HepG2 (cell line): ENCODE results near the gene NCF2. TPM values are rescaled to one million over a fixed set of nuclear protein-coding genes. Genes with fewer than 3 reads are reported as not detected.

Experiments
- ATAC-seq: fragments of 200-7000 bp; cut with Tn5 transposase; 3 replicates; pipeline ENCODE4 v1.9.1; 2020; ENCODE audit warnings: mild to moderate bottlenecking, moderate library complexity
- BruUV-seq: library from RNA; stranded (reverse); fragments of 400-500 nt; replicated peaks from 2 replicates; lab custom pipeline; 2021; lab: Mats Ljungman, UMichigan
- CTCF ChIA-PET: fragments of 300-600 bp; formaldehyde crosslinking; extraction: SDS; loops from one replicate; lab custom pipeline; 2021; ENCODE audit warnings: low total read pairs, inconsistent platforms, low intra/inter-chr PET ratio; lab: Yijun Ruan, JAX
- POLR2A ChIA-PET: fragments of 350-600 bp; sonication (Branson Sonifier 250); formaldehyde crosslinking; loops from one replicate; lab custom pipeline; 2020; ENCODE audit warnings: antibody characterized with exemption, inconsistent platforms; lab: Yijun Ruan, JAX
- DNase-seq: peaks from one replicate; pipeline ENCODE4 v3.0.0-alpha.2; 2015; ENCODE audit warnings: low spot score
- FAIRE-seq: peaks from 3 replicates; lab custom pipeline; 2011; peaks lifted over from hg19 to GRCh38; lab: Jason Lieb, UNC
- H2AFZ ChIP-seq: one replicate; pipeline ENCODE4 v1.6.1; 2011; ENCODE audit warnings: low read length, inconsistent platforms
- H3K27ac ChIP-seq: fragments of 300-600 bp; 3 replicates; pipeline ENCODE4 v1.8.0; 2011; ENCODE audit warnings: mixed run types, mild to moderate bottlenecking, mixed read lengths, low read length, inconsistent platforms; ENCODE audit not compliant: insufficient read depth; ENCODE audit errors: extremely low read length
- H3K27me3 ChIP-seq, 2 experiments: fragments of 200-600 bp in 1 of 2; 2 replicates in 1 of 2; 3 replicates in 1 of 2; pipeline versions ENCODE4 v1.6.0 to v1.8.0; 2011; ENCODE audit warnings: low read length in 2 of 2, mild to moderate bottlenecking in 2 of 2, moderate library complexity in 2 of 2, inconsistent platforms in 1 of 2; ENCODE audit not compliant: insufficient read depth in 2 of 2, control insufficient read depth in 1 of 2
- H3K36me3 ChIP-seq, 2 experiments: fragments of 200-600 bp in 1 of 2; replicated peaks in 1 of 2; 2 replicates in 1 of 2; 3 replicates in 1 of 2; pipeline versions ENCODE4 v1.5.1 to v1.8.0; 2011; ENCODE audit warnings: low read length in 2 of 2, inconsistent platforms in 1 of 2; ENCODE audit not compliant: insufficient read depth in 2 of 2, control insufficient read depth in 1 of 2
- H3K4me1 ChIP-seq: 2 replicates; pipeline ENCODE4 v1.5.1; 2012; ENCODE audit warnings: low read length, inconsistent platforms; ENCODE audit not compliant: insufficient read depth
- H3K4me2 ChIP-seq: 2 replicates; pipeline ENCODE4 v1.6.0; 2011; ENCODE audit warnings: low read depth, low read length, inconsistent platforms
- H3K4me3 ChIP-seq, 3 experiments: fragments of 200-600 bp in 1 of 3; sonication (generic), shearing (Covaris generic) in 1 of 3; replicated peaks in 1 of 3; 2 replicates each; pipeline ENCODE4 v1.5.1; 2011 to 2016; ENCODE audit warnings: low read length in 3 of 3, inconsistent platforms in 2 of 3, low read depth in 2 of 3, mild to moderate bottlenecking in 2 of 3, control low read depth in 1 of 3, mixed read lengths in 1 of 3; ENCODE audit not compliant: insufficient read depth in 1 of 3
- H3K79me2 ChIP-seq: one replicate; pipeline ENCODE4 v1.6.1; 2011; ENCODE audit warnings: low read length, inconsistent platforms; ENCODE audit not compliant: insufficient read depth
- H3K9ac ChIP-seq: 2 replicates; pipeline ENCODE4 v1.6.0; 2011; ENCODE audit warnings: mild to moderate bottlenecking, low read depth, low read length, inconsistent platforms; ENCODE audit not compliant: insufficient read depth
- H3K9me3 ChIP-seq: 2 replicates; pipeline ENCODE4 v1.5.1; 2012; ENCODE audit warnings: mild to moderate bottlenecking, low read length
- H4K20me1 ChIP-seq: 2 replicates; pipeline ENCODE4 v1.6.0; 2011; ENCODE audit warnings: inconsistent platforms, mild to moderate bottlenecking, low read length, moderate library complexity; ENCODE audit not compliant: insufficient read depth
- BATF2 ChIP-seq: sonication (generic); formaldehyde crosslinking; IDR thresholded peaks from 2 replicates; pipeline ENCODE4 v1.8.0; 2022; ENCODE audit warnings: mild to moderate bottlenecking, missing genetic modification reagents, moderate library complexity
- FOSL1 ChIP-seq: sonication (generic); formaldehyde crosslinking; IDR thresholded peaks from 2 replicates; pipeline ENCODE4 v1.9.0; 2021; ENCODE audit warnings: missing genetic modification reagents, borderline replicate concordance
- ISL2 ChIP-seq: sonication (generic); formaldehyde crosslinking; IDR thresholded peaks from 2 replicates; pipeline ENCODE4 v1.5.0; 2020; ENCODE audit warnings: missing genetic modification reagents
- KDM5B ChIP-seq: sonication (generic); formaldehyde crosslinking; IDR thresholded peaks from 2 replicates; pipeline ENCODE4 v1.4.0; 2020; ENCODE audit warnings: missing genetic modification reagents, mild to moderate bottlenecking, borderline replicate concordance
- MBNL3 ChIP-seq: fragments of 250-450 bp; sonication (Bioruptor Pico); conservative IDR thresholded peaks from 2 replicates; pipeline ENCODE4 v1.8.0; 2022; ENCODE audit warnings: mild to moderate bottlenecking, inconsistent platforms
- NFAT5 ChIP-seq: sonication (generic); formaldehyde crosslinking; IDR thresholded peaks from 2 replicates; pipeline ENCODE4 v1.4.0; 2020; ENCODE audit warnings: missing genetic modification reagents
- PRMT3 ChIP-seq: sonication (generic); formaldehyde crosslinking; IDR thresholded peaks from 2 replicates; pipeline ENCODE4 v1.8.1; 2022; ENCODE audit warnings: low read depth, mild to moderate bottlenecking, moderate library complexity, missing genetic modification reagents, borderline replicate concordance
- RORA ChIP-seq: sonication (generic); formaldehyde crosslinking; IDR thresholded peaks from 2 replicates; pipeline ENCODE4 v1.5.0; 2020; ENCODE audit warnings: mild to moderate bottlenecking, missing genetic modification reagents, moderate library complexity
- SIN3A ChIP-seq: IDR thresholded peaks from 2 replicates; pipeline ENCODE4 v1.6.1; 2011; ENCODE audit warnings: low read depth, mild to moderate bottlenecking, control low read depth, low read length, borderline replicate concordance
- SMAD9 ChIP-seq: sonication (generic); formaldehyde crosslinking; IDR thresholded peaks from 2 replicates; pipeline ENCODE4 v1.5.1; 2020; ENCODE audit warnings: mild to moderate bottlenecking, missing genetic modification reagents
- SNAPC5 ChIP-seq: sonication (generic); formaldehyde crosslinking; IDR thresholded peaks from 2 replicates; pipeline ENCODE4 v1.8.1; 2023; ENCODE audit warnings: mild to moderate bottlenecking, missing genetic modification reagents, borderline replicate concordance
- ZBTB4 ChIP-seq: sonication (generic); formaldehyde crosslinking; IDR thresholded peaks from 2 replicates; pipeline ENCODE4 v1.4.0; 2020; ENCODE audit warnings: missing genetic modification reagents, mild to moderate bottlenecking, borderline replicate concordance
- ZNF207 ChIP-seq: fragments of 450-650 bp; IDR thresholded peaks from 2 replicates; pipeline ENCODE4 v1.6.1; 2016; ENCODE audit warnings: antibody characterized with exemption, borderline replicate concordance
- ZNF576 ChIP-seq: sonication (generic); formaldehyde crosslinking; IDR thresholded peaks from 2 replicates; pipeline ENCODE4 v1.4.0; 2020; ENCODE audit warnings: mild to moderate bottlenecking, missing genetic modification reagents
- ZNF883 ChIP-seq: sonication (generic); formaldehyde crosslinking; IDR thresholded peaks from 2 replicates; pipeline ENCODE4 v1.5.1; 2020; ENCODE audit warnings: mild to moderate bottlenecking, missing genetic modification reagents; ENCODE audit errors: not compliant biosample characterization
- WGBS: methylation state at CpG from one replicate; pipeline ENCODE4 v1.1.6; 2017; ENCODE audit warnings: low lambda C conversion rate; 5-methylcytosine and 5-hydroxymethylcytosine counted together
- in situ Hi-C: cut with HindIII; loops from 2 replicates; pipeline ENCODE4 v1.10.0; 2017; ENCODE audit warnings: low pct_unique_long_range_greater_than_20kb; ENCODE audit not compliant: extremely low pct_ligation_motif_present
- intact Hi-C: fragments of 100-400 bp; cut with micrococcal nuclease; formaldehyde crosslinking; loops from one replicate; pipeline ENCODE4 v1.10.0; 2022; ENCODE audit not compliant: unreplicated experiment
- polyA plus RNA-seq, 8 experiments: library from polyadenylated mRNA; depleted of rRNA in 3 of 8; stranded (reverse) in 7 of 8; unstranded in 1 of 8; fragments of >200 nt; fragmentation: Illumina TruSeq in 4 of 8; extraction: Trizol in 4 of 8; gene quantifications; 2 replicates each; pipeline versions ENCODE4 v1.2.1 to v1.2.3, GENCODE V29; 2011 to 2016; ENCODE audit warnings: low read depth in 4 of 8, missing spikeins in 1 of 8, mixed read lengths in 1 of 8; ENCODE audit not compliant: insufficient read depth in 1 of 8
- total RNA-seq, 5 experiments: library from RNA; depleted of rRNA; stranded (reverse); fragments of >200 nt; fragmentation: Illumina TruSeq; extraction: Trizol; gene quantifications; 2 replicates each; pipeline ENCODE4 v1.2.3, GENCODE V29; 2016; ENCODE audit warnings: low read depth in 1 of 5

The NCF2 gene
- total and polyA plus RNA-seq, 2 of the 13 experiments (the other 11 are each of a cell fraction or from before 2014, with no cell fraction given): 0.18 to 0.46 TPM

GRCh38 chr1:183622013-183622412 lies 31.8 kb upstream of the NCF2 start:
- Histone ChIP-seq H3K27ac (no peak overlapping the region), H3K9me3 (no peaks in the 10 kb centered on the region), H4K20me1 (no peaks in the 10 kb centered on the region), H3K36me3 (peaks cover 0 to 2% of the 10 kb centered on the region in 2 experiments; a peak in 1 of 5 replicates), H2AFZ (no peak overlapping the region), H3K4me1 (no peaks in the 10 kb centered on the region), H3K27me3 (no peaks in the 10 kb centered on the region), H3K4me2 (no peak overlapping the region), H3K79me2 (no peaks in the 10 kb centered on the region), H3K4me3 (no peak overlapping the region), H3K9ac (no peak overlapping the region)
- intact Hi-C loops (loop anchor here (10.0 kb wide), 1 partner anchor 77 kb away; no protein-coding TSS in a partner anchor), in situ Hi-C loops (loop anchor here (5.0 kb wide), 2 partner anchors 150 to 340 kb away; partner anchors contain the start of gene SMG7)
- no TSS peak for BruUV-seq
- ChIA-PET CTCF (interaction anchor here (2.3 kb wide), 1 partner anchor 341 kb away, joined by 13 read pairs; no protein-coding TSS in a partner anchor), POLR2A (interaction anchor here (1.5 kb wide), 1 partner anchor 13 kb away, joined by 4 read pairs; no protein-coding TSS in a partner anchor)
- FAIRE-seq (no peak), DNase-seq (no peak), ATAC-seq (no peak)
- WGBS: 61% methylated on average over 1 of the region's 1 CpG
- no peak for TF ChIP-seq FOSL1
- no peak for TF ChIP-seq SMAD9 (CRISPR knock-in tag)
- TF ChIP-seq PRMT3: no peak
- TF ChIP-seq BATF2 (CRISPR knock-in tag): no peak
- TF ChIP-seq NFAT5: no peak
- TF ChIP-seq ZNF207: no peak
- TF ChIP-seq SNAPC5: no peak
- no peak for TF ChIP-seq ISL2 (CRISPR knock-in tag)
- no peak for TF ChIP-seq ZNF883 (CRISPR knock-in tag)
- TF ChIP-seq ZNF576 (CRISPR knock-in tag): no peak
- TF ChIP-seq ZBTB4 (CRISPR knock-in tag): no peak
- no peak for TF ChIP-seq KDM5B (CRISPR knock-in tag)
- no peak for TF ChIP-seq SIN3A
- no peak for TF ChIP-seq MBNL3
- no peak for TF ChIP-seq RORA (CRISPR knock-in tag)
